GOT3 (cell line): ENCODE measurements around the gene NLRP6.
"Not testable (repeated sequence)": the region's sequence is repeated elsewhere in the genome, so short reads cannot be mapped to it uniquely, and the experiment has no call there.

Experiments used
- DNase-seq: peaks from one replicate; lab custom pipeline; 2025; ENCODE audit warnings: mixed read lengths; lab: John Stamatoyannopoulos, UW

Gene NLRP6

GRCh38 chr11:256952-257737 lies 21.1 kb upstream of the NLRP6 start:
- DNase-seq, result no peak

DNA sequence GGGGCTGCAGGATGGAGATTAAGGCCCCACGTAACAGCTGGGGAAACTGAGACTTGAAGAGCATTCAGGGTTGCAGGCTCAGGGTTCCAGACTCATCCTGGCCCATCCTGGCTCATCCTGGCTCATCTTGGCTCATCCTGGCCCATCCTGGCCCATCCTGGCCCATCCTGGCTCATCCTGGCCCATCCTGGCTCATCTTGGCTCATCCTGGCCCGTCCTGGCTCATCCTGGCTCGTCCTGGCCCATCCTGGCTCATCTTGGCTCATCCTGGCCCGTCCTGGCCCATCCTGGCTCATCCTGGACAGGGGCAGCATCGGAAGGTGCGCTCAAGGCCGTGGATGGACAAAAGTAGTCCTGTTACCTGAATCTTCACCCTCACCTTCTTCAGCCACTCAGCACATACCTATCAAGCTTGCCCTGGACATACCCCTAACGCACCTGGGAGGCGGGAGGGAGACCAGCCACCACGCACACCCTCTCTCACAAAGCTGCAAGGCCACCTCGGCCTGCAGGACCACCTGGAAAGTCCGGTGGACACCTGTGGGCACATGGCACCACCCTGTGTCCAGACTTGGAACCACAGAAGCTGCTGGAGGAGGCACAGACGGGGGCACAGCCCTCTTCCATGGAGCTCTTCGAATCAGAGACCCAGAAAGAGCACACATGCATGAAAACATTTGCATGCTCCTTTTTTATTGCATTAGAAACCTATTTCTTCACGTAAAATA lies 20.3 kb upstream of the NLRP6 start:
- DNase-seq, result no peak

- DNase-seq, result no peak
These were observed 18.8 kb upstream of the NLRP6 start for GRCh38 chr11:259413-259812.

- no peak for DNase-seq
These were observed 16.6 kb upstream of the NLRP6 start for GRCh38 chr11:261624-262023.

GRCh38 chr11:266676-267439 lies 11.3 kb upstream of the NLRP6 start:
- DNase-seq, result no peak

DNA sequence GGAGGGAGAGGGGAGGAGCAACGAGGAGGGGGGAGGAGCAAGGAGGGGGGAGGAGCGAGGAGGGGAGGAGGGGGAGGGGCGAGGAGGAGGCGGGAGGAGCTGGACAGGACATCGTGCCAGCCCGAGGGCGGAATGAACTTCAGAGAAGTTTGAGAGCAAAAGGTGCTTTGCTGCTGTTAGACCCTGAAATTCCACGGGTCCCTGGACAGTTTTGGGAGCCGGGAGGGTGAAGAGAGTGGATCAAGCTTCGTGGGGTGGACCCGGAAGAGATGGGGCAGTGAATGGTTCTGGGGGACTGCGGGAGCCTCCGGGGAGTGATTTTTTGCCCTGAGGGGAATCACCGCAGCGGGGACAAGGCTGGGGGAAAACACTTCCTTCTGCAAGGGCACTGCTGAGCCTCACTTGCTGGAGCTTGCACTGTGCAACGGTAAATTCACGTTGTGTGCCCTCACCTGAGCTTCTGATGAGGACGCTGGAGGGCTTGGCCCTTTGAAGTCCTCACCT lies 10.7 kb upstream of the NLRP6 start:
- no peak for DNase-seq

DNA sequence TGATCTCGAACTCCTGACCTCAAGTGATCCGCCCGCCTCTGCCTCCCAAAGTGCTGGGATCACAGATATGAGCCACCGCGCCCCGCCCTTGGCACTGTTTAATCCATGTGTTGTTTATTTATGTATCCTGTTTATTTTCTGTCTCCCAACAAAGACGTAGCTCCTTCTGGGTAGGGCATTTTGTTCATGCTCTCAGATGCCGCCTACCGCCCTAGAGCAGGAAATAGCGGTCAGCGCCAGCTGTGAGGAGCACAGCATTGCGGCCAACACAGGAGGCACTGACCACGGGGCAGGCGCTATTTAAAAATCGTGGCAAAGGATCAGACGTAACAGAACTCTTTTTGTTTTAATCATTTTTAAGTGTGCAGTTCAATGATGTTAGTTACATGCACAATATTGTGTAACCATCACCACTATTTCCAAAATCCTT lies 9.5 kb upstream of the NLRP6 start:
- DNase-seq, result not testable (repeated sequence)

GRCh38 chr11:269146-269890 lies 8.9 kb upstream of the NLRP6 start:
- no peak for DNase-seq

DNA sequence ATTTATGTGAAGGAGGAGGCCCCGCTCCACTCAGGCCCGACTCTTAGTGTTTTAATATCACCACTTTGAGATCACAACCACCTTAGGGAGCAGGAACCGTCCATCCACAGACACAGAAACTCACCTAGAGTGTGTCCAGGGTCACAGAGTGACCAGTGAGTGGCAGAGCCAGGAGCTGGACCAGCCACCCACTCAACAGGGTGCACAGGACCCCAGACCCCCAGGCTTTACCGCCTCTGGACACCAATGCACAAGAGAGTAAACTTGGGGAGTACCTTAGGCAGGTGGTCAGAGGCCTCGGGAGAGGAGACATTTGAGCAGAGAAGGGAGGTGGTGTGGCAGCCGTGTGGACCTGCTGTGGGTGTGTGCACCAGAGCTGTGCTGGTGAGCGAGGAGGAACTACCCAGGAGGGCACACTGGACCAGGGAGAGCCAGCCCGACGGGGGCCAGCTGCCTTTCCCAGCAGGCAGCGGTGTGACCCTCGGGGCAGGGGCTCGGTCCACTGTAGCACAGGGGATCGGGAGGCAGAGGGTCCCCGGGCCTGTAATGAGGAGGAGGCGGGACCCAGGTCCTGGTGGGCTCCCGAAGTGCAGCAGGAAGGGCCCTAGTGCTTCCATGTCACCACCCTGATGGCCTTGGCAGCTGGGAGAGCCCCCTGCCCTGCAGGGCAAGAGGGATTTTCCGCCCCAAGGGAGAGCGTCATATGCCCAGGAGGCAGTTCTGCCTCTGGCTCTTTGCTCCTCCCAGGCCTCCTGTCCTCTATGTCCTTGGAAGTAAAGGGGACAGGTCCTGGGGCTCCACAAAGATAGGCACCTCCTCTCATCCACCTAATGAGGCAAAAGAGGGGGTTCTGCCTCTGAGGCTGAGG lies 7.5 kb upstream of the NLRP6 start:
- DNase-seq, result no peak

DNA sequence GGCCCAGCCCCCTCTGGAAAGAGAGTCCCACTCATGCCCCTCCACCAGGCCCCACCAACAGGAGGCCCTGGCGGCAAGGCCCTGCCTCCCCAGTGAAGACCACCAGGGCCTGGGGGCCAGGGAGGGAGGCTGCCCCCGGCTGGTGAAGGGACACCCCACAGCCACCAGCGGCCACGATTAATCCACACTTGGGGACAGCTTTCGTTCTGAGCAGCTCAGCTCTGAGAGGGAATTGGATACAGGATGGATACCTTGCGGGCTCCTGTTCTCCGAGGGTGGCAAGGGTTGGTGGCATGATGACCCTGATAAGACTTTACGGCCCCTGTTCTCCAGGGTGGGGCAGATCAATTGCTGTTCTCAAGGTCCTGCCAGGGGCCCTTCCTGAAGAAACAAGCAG lies 6.9 kb upstream of the NLRP6 start:
- DNase-seq, result no peak

DNA sequence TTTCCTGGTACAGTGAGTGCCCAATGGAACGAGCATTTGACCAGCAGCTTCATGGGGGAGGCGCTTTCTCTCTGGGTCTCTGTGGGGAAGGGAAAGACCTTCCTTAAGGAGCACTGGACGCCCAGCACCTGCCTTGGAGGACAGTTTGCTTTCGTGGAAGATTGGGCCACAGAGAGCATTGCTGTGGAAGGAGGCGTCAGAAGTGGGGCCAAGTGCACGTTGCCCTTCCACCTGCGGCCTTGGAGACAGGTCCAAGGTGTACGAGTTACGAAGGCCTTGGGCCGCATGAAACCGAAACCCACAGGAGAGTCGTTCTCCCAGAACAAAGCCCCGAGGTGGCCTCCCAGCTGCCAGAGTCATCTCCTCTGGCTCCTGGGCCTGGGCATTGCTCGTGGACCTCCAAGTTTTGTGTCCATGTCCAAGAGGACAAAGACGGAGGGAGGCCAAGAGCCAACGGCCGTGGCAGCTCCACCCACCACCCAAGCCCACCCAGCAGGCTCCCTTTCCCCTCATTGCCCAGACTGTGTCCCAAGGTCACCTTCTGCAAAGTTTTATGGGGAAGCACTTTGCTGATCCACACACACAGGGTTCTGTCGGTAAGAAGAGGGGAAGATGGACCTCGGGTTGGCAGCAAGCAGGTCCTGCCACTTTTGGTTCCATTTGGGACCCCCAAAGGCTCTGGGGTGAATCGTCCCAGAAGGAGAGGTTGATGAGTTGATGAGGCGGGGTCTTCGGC lies 5.8 kb upstream of the NLRP6 start:
- no peak for DNase-seq

DNA sequence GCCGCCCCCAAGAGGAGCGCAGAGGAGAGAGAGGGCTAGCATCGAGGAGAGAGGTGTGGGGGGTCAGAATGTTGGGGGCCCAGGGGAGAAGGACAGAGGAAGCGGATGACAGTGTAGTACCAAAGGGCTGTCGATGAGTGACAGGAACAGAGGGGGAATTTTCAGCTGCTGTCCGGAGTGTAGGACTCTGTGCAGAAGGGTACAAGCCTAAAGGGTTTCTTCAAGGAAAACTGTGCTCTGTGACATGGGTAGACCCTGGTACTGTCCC lies 5.3 kb upstream of the NLRP6 start:
- no peak for DNase-seq

- no peak for DNase-seq
These were observed 2.0 kb upstream of the NLRP6 start for GRCh38 chr11:276219-276618.

DNA sequence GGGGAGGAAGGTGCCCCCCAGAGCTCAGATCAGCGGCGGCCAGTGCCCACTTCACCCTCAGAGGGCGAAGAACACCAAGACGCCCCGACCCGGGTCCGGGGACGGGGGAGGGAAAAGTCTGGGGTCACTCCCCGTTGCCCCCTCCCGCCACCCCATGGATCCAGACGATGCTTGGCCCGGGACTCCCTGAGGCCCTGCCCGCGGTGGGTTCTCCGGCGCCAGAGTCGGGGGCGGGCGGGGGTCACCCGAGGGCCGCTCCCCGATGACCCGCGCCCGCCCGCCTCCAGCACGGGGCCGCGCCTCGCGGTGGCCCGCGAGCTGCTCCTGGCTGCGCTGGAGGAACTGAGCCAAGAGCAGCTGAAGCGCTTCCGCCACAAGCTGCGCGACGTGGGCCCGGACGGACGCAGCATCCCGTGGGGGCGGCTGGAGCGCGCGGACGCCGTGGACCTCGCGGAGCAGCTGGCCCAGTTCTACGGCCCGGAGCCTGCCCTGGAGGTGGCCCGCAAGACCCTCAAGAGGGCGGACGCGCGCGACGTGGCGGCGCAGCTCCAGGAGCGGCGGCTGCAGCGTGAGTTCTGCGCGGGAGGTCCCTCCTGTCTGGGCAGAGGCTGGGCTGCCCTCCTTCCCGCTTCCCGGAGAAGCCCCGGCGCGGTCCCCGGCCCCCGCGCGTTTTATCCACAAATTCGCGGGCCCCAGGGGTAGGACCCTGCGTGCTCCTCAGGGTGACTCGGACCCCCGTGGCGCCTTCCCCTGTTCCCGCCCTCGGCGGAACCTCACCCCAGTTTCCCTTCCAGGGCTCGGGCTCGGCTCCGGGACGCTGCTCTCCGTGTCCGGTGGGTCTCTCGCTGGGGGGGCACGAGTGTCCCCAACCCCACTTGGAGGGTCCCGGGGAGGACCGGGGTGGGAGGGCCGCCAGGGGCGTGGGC lies 1.1 kb downstream of the NLRP6 start:
- DNase-seq, result no peak

GRCh38 chr11:279966-280705 lies 1.9 kb downstream of the NLRP6 start:
- no peak for DNase-seq

DNA sequence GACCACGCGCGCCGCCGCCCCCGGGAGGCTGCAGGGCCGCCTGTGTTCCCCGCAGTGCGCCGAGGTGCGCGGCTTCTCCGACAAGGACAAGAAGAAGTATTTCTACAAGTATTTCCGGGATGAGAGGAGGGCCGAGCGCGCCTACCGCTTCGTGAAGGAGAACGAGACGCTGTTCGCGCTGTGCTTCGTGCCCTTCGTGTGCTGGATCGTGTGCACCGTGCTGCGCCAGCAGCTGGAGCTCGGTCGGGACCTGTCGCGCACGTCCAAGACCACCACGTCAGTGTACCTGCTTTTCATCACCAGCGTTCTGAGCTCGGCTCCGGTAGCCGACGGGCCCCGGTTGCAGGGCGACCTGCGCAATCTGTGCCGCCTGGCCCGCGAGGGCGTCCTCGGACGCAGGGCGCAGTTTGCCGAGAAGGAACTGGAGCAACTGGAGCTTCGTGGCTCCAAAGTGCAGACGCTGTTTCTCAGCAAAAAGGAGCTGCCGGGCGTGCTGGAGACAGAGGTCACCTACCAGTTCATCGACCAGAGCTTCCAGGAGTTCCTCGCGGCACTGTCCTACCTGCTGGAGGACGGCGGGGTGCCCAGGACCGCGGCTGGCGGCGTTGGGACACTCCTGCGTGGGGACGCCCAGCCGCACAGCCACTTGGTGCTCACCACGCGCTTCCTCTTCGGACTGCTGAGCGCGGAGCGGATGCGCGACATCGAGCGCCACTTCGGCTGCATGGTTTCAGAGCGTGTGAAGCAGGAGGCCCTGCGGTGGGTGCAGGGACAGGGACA lies 2.7 kb downstream of the NLRP6 start:
- DNase-seq, result no peak

- no peak for DNase-seq
These were observed 3.4 kb downstream of the NLRP6 start for GRCh38 chr11:281486-282161.
